Epithelial cell of prostate (primary cell): ENCODE results near the gene RGL3.
"Not testable (repeated sequence)": the region's sequence is repeated elsewhere in the genome, so short reads cannot be mapped to it uniquely, and the experiment has no call there.

ENCODE experiments used
- DNase-seq: peaks from one replicate; pipeline ENCODE4 v3.0.0-alpha.2; 2011; ENCODE audit warnings: low read depth, low spot score
- H3K27ac ChIP-seq: fragments of 450-650 bp; 2 replicates; pipeline ENCODE4 v1.5.1; 2017; ENCODE audit warnings: mild to moderate bottlenecking

Gene RGL3

GRCh38 chr19:11422163-11423065 is 3.3 kb upstream of the RGL3 start:
- peak; percentile 60 for DNase-seq

GRCh38 chr19:11421371-11422098 is 2.4 kb upstream of the RGL3 start:
- no peak for DNase-seq
- H3K27ac ChIP-seq, result no peak overlapping the region

More at GRCh38 chr19:11422163-11423065, 3.3 kb upstream of the RGL3 start:
- no peak overlapping the region for H3K27ac ChIP-seq

- no peak overlapping the region for H3K27ac ChIP-seq
- no peak for DNase-seq
Observed at GRCh38 chr19:11420429-11421370, 1.6 kb upstream of the RGL3 start.

GRCh38 chr19:11418094-11418548 is 993 bp downstream of the RGL3 start:
- no peak for DNase-seq
- H3K27ac ChIP-seq, result no peak overlapping the region

GRCh38 chr19:11416346-11417052 is 2.6 kb downstream of the RGL3 start:
- no peak overlapping the region for H3K27ac ChIP-seq
- DNase-seq, result no peak

- H3K27ac ChIP-seq, result no peak overlapping the region
- no peak for DNase-seq
Observed at GRCh38 chr19:11414544-11414943, 4.6 kb downstream of the RGL3 start.

GRCh38 chr19:11410682-11411081 is 8.4 kb downstream of the RGL3 start:
- no peak for DNase-seq
- no peak overlapping the region for H3K27ac ChIP-seq

- no peak for DNase-seq
- H3K27ac ChIP-seq, result no peak overlapping the region
Observed at GRCh38 chr19:11408591-11408990, 10.5 kb downstream of the RGL3 start.

- not testable (repeated sequence) for H3K27ac ChIP-seq, DNase-seq
Observed at GRCh38 chr19:11406703-11407236, 12.3 kb downstream of the RGL3 start.

- no peak for DNase-seq
- H3K27ac ChIP-seq, result no peak overlapping the region
Observed at GRCh38 chr19:11405846-11406643, 13.1 kb downstream of the RGL3 start.

GRCh38 chr19:11404588-11405222 is 14.4 kb downstream of the RGL3 start:
- no peak overlapping the region for H3K27ac ChIP-seq
- DNase-seq, result no peak

GRCh38 chr19:11401808-11402543 is 17.1 kb downstream of the RGL3 start:
- DNase-seq, result no peak
- no peak overlapping the region for H3K27ac ChIP-seq

GRCh38 chr19:11400798-11401197 is 18.3 kb downstream of the RGL3 start:
- no peak for DNase-seq
- no peak overlapping the region for H3K27ac ChIP-seq

GRCh38 chr19:11399667-11400066 is 19.4 kb downstream of the RGL3 start:
- H3K27ac ChIP-seq, result no peak overlapping the region
- DNase-seq, result no peak

- DNase-seq, result no peak
- no peak overlapping the region for H3K27ac ChIP-seq
Observed at GRCh38 chr19:11397089-11397610, 22.0 kb downstream of the RGL3 start.

- no peak for DNase-seq
- H3K27ac ChIP-seq, result no peak overlapping the region
Observed at GRCh38 chr19:11390933-11391680, 28.0 kb downstream of the RGL3 start.
